ENCODE data around the gene DCAF12.
"Not testable (repeated sequence)": the region's sequence is repeated elsewhere in the genome, so short reads cannot be mapped to it uniquely, and the experiment has no call there.

Gene DCAF12

DNA sequence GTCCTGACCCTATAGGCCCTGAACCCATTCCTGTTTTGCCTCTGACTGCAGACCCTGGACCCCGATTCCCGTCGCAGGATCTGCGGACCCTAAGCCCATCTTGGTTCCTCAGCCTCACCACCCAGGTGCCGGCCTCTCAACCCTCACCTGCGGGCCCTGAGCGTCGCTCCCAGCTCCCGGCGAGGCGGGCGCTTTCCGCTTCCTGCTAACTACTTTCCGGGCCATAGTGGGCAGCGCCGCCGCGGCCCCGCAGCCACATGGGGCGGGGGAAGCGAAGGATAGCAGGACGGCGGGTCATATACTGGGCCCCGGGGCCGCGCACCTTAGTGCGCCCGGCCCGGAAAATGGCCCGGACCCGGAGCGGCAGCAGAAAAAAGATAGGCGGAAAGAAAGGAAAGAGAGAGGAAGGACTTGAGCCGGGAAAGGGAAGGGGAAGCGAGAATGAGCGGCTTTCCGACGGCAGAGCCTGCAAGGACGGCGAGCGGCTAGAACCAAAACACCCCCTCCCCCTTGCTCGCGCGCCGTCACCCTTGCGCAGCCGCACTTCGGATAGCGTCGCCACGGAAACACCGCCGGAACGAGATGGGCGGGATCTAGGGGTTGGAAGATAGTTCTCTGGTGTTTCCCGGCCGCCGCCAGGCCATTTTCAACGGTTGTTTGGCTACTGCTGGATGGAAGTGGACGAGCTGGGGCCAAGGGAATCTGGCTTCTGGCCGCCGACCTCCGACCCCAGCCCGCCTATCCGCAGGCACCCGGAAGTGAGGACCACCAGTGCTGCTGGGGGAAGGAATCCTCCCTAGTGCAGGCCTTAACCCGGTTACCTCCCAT, at the start of gene DCAF12:
Gene DCAF12 (minus strand): TSS at position 492 of the 828 bp plus-strand sequence. CDS start 267 bp downstream, at position 225.
- DNase-seq (ENCODE audit: low read depth), result peak; percentile 80

DNA sequence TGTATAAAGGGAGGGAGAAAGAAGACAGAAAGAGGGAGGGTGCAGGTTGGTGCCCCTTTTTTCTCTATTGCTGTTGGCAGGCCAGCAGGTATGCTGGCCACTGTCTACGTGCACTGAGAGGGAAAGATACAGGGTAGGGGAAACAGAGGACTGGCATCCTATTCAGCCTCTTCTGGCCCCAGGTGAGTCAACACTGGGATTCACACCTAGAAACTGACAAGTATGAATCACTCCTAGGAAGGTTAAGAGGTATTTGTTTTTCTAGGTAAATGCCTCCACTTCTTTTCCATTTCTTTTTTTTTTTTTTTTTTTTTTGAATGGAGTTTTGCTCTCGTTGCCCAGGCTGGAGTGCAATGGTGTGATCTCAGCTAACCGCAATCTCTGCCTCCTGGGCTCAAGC, 49.6 kb upstream of the DCAF12 start:
- DNase-seq (ENCODE audit: low read depth), result no peak

DNA sequence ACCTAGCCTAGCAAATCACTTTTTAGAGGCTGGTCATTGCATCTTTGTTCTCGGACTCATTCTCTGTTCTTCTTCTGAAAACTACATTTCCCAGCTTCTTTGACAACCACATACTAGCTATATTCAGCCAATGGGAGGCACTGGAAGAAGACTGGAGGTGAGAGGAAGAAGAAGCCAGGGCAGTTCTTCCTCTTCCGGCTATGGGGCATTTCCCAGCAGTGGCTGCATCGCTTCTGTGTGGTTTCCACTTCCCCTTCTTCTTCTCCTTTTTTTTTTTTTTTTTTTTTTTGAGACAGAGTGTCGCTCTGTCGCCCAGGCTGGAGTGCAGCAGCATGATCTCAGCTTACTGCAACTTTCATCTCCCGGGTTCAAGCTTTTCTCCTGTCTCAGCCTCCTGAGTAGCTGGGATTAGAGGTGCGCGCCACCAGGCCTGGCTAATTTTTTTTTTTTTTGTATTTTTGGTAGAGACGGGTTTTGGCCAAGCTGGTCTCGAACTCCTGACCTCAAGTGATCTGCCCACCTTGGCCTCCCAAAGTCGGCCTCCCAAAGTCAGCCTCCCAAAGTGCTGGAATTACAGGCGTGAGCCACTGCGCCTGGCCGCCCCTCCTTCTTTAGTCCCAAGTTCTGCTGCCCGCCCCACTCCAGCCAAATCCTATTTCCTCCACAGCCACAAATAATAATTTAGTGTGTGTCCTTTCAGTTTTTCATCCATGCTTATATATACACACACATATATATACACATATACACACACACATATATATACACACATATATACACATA, 45.4 kb upstream of the DCAF12 start:
- DNase-seq (ENCODE audit: low read depth), result no peak

DNA sequence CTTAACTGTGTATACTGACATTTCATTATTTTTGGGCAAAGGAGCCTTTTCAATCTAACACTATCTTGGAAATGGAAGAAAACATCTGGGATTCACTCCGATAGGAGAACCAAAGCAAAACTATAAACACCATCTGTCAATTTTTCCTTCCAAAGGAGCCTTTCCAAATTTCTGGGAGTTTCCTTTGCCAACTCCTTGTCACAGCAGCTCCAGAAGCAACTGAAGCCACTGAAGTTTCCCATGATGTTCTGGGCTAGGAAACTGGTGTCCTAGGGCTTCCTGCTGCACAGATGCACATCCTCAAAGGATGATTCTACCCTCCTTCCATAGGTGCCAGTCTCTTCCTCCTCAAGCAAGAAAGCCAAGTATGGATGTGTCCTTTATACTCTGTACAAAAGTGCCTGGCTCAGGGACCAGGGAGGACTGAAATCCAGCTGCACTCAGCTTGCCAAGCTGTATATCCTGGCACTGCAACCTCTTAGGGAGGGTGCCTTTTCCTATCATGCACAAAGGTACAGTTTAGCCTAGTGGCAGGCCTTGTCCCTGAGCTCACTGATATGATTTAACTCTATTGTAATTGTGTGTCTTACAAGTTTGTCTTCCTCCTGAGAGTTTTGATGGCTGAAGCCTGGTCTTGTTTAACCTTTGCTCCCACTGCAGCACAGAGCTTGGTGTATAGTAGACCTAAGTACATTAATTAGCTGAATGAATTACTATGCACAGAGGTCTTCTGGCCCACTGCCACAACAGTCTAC, 43.9 kb upstream of the DCAF12 start:
- no peak for DNase-seq (ENCODE audit: low read depth)

DNA sequence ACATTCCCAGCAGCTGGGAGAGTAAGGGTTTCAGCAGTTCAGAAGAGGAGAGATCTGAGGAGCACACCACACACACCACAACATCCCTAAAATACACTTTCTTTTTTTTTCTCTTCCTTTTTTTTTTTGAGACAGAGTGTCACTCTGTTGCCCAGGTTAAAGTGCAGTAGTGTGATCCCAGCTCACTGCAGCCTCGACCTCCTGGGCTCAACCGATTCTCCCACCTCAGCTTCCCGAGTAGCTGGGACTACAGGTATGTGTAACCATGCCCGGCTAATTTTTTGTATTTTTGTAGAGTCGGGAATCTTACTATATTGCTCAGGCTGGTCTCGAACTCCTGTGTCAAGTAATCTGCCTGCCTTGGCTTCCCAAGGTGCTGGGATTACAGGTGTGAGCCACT, 42.6 kb upstream of the DCAF12 start:
- no peak for DNase-seq (ENCODE audit: low read depth)

DNA sequence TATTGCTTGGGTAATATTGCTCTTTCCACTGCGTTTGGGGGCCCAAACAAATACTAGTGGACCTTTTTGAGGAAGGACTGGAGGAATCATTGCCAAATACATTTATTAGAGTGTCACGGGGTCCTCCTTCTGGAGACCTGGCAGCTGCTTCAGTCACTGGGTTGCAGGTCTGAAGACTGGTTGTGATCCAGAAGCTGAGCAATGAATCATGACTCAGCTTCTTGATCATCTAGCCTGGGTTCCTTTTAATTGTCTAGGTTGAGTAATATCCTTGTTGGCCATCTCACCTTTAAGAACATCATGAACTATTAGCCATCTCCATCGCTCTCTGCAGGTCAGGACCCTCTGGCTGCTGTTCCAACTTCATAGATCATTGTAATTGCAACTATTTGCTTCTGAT, 36.9 kb upstream of the DCAF12 start:
- no peak for DNase-seq (ENCODE audit: low read depth)

DNA sequence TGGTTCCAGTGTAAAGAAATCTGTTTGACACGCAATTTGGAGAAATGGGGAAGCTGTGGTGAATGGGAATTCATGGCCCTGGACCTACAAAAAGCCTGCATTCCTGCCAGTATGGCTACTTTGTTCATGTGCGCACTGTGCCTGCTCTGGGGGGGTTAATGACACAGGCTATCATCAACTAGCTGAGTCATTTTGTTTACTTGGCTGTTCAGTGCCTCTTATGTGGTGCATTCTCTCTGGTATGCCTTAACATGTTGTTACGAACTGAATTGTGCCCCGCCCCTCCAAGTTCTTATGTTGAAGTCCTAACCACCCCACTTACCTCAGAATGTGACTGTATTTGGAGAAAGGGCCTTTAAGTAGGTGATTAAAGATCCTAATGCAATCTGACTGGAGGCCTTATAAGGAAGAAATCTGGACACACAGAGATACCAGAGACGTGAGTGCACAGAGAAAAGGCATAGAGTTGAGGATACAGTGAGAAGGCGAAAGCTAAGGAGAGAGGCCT, 31.9 kb upstream of the DCAF12 start:
- DNase-seq (ENCODE audit: low read depth), result no peak

DNA sequence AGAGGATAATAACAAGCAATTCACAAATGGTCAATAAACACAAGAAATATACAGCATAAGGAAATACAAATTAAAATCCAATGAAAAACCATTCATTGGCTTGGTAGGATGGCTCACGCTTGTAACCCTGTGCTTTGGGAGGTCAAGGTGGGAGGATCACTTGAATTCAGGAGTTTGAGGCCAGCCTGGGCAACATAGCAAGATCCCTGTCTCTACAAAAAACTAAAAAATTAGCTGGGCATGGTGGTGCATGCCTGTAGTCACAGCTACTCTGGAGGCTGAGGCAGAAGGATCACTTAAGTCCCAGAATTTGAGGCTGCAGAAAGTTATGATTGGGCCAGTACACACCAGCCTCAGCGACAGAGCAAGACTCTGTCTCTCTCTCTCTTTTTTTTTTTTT, 31.4 kb upstream of the DCAF12 start:
- DNase-seq (ENCODE audit: low read depth), result no peak

DNA sequence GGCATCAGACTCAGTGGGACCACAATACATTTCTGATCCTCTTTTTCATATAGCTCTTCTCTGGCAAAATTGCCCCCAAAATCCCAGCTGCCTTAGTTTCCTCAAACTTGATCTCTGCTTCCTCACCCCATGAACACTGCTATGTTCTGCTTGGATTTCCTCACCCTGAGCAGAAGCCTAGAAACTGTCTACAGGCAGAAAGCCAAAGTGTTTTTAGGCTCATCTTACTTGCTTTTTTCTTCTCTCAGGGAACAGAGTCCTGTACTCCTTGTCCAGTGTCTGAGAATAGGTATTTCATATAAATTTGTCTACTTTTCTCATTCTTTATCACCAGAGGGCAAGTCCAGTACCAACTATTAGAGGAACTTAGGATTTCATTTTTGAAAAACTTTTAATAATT, 30.8 kb upstream of the DCAF12 start:
- DNase-seq (ENCODE audit: low read depth), result no peak

DNA sequence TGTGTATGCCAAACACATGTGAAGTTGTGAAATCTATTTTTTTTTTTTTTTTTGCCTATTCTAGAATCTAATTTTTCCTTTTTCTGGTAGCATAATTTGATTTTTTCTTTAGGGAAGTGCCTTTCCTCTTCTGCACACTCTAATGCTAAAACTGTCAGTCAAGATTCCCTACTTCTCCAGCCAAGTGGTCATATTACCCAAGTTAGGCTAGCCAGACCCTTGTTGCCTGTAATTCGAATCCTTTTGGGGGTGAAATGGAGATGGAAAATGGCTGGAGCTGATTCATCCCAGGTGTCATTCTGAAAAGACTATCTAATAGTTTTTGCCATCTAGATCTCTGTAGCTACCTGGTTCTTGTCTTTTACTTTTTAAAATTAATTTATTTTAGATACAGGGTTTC, 27.6 kb upstream of the DCAF12 start:
- no peak for DNase-seq (ENCODE audit: low read depth)

DNA sequence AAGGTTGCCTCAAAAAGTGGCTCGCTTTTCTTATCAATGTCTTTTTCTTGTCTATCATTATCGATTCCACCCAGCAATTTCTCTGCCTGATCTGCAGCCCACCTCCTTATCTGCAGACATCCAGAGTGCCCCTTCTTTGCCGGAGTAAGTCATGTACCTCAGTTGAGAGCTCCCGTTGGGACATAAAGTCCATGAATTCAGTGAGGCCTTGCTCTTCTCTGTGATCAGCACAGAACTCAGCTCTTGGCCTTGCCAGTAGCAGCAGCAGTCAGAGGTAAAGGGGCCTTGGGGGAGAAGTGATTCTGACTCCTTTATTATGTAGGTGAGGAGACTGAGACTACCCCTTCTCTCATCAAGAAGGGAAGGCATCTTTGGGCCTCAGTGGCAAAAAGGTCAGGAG, 24.9 kb upstream of the DCAF12 start:
- DNase-seq (ENCODE audit: low read depth), result no peak

DNA sequence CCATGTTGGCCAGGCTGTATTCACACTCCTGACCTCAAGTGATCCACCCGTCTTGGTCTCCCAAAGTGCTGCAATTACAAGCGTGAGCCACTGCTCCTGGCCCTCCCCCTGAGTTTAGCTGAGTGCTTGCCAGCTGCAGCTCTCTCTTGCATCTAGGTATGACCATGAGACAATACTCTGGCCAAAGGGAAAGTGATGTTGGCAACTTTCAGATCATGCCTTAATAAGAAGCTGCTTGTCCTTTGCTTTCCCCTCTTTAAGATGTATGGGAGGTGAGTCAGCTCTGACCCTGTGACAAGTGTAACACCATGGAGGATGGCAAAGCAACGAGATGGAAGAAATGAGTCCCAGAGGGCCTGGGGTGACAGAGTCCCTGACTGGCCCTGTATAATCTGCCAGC, 18.7 kb upstream of the DCAF12 start:
- DNase-seq (ENCODE audit: low read depth), result no peak

DNA sequence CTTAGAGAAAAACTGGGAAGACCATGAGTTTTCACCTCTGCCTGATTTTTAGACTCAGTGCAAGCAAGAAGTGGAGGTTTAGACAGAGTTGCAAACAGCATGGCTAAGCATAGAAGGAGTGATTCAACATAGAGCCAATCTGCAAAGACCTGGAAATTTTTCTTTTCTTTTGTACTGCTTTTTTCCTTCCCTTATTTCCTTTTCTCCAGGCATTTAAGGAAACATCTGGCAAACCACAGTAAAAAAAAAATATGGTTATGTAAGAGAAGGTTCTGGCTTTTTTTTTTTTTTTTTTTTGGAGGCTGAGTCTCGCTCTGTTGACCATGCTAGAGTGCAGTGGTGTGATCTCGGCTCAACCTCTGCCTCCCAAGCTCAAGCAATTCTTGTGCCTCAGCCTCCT, 16.6 kb upstream of the DCAF12 start:
- no peak for DNase-seq (ENCODE audit: low read depth)

DNA sequence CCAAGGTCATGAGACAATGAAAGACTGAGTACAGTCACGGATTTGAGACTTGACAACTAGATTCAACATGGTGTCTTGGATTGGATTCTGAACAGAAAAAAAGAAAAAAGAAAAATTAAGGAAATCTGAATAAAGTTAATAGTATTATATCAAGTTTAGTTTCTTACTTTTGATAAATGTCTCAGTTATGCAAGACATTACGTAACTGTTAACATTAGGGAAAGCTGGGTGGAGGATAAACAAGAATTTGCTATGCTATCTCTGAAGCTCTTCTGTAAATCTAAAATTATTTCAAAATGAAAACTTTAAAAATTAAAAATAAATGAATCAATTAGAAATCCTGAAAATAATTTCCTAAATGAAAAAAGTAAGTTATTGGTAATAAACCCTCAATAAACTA, 14.4 kb upstream of the DCAF12 start:
- DNase-seq (ENCODE audit: low read depth), result no peak

DNA sequence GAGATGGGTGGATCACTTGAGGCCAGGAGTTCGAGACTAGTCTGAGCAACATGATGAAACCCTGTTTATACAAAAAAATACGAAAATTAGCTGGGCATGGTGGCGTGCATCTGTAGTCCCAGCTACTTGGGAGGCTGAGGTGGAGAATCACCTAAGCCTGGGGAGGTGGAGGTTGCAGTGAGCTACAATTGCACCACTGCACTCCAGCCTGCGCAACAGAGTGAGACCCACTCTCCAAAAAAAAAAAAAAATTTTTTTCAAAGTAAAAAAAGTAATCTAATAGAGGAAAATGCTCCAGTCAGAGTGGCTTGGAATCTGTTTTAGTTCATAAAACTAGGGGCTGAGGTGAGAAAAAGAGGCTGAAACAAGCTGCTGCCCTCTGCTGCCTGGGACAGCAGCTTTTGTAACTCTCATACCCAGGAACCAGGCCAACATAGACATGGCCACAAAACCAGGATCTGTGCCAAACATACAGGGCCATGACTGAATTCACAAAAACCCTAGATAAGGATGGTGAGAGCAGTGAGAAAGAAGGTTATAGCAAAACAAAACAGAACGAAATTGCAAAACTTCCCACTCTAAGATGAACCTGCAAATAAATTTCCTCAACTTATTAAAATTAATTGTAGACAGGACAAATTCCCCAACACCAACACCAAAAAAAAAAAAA, 13.1 kb upstream of the DCAF12 start:
- DNase-seq (ENCODE audit: low read depth), result no peak

DNA sequence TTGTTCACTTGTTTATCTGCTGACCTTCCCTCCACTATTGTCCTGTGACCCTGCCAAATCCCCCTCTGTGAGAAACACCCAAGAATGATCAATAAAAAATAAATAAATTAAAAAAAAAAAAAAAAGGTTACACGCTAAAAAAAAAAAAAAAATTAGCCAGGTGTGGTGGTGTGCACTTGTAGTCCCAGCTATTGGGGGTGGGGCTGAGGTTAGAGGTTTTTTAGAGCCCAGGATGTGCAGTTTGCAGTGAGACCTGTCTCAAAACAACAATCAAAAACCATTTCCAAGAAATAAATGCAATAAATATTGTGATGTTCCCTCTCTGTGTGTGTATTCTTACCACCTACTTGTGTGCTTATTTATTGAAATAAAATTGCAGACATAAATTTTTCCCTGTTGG, 12.1 kb upstream of the DCAF12 start:
- not testable (repeated sequence) for DNase-seq (ENCODE audit: low read depth)

DNA sequence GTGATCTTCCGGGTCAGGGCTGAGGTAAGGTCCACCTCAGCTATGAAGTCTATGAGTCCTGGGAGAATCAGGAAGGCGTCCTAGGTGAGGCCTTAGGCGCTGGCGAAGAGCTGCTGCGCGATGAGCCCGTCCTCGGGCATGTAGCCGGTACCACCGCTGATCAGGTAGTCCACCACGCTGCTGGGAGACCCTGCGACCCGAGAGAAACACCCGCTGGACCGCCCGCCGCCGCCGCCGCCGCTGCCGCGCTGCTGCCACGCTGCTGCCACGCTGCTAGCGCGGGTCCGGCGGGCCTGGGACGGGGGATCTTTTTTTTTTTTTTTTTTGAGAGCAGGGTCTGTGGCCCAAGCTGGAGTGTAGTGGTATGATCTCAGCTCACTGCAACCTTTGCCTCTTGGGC, 8.0 kb upstream of the DCAF12 start:
- DNase-seq (ENCODE audit: low read depth), result no peak

DNA sequence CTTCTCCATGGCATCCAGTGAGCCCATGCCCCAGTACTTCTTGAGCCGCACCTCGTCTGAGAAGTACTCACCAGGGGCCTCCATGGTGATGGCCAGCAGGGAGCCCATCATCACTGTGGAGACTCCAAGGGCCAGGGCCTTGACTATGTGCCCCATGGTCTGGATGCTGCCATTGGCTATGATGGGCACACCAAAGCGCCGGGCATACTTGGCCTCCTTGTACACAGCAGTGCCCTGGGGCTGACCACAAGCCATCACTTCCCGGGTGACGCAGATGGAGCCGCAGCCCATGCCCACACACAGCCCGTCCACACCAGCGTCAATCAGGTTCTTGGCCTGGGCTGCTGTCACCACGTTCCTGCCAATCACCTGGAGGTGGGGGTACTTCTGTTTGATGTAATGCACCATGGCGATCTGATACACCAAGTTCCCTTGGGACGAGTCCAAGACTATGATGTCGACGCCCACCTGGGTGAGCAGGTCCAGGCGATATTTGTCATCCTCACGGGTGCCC, 7.0 kb upstream of the DCAF12 start:
- DNase-seq (ENCODE audit: low read depth), result no peak

DNA sequence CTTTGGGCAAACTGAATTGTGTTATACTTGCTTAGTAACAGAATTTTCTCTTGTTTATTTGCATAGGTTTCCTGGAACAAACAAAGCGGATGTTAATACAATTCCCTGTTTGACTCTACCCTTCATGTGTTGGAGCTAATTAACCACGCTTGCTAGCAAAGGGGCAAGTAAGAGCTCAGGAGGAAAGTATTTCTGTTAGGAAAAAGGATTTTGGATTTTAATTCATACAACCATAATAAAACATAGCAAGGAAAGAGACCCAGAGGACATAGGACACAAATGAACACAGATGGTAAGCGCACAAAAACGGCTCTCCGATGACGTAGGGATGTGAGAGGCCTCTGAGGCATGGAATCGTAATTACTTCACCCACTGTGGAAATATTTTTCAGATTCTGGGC, 5.1 kb upstream of the DCAF12 start:
- no peak for DNase-seq (ENCODE audit: low read depth)

DNA sequence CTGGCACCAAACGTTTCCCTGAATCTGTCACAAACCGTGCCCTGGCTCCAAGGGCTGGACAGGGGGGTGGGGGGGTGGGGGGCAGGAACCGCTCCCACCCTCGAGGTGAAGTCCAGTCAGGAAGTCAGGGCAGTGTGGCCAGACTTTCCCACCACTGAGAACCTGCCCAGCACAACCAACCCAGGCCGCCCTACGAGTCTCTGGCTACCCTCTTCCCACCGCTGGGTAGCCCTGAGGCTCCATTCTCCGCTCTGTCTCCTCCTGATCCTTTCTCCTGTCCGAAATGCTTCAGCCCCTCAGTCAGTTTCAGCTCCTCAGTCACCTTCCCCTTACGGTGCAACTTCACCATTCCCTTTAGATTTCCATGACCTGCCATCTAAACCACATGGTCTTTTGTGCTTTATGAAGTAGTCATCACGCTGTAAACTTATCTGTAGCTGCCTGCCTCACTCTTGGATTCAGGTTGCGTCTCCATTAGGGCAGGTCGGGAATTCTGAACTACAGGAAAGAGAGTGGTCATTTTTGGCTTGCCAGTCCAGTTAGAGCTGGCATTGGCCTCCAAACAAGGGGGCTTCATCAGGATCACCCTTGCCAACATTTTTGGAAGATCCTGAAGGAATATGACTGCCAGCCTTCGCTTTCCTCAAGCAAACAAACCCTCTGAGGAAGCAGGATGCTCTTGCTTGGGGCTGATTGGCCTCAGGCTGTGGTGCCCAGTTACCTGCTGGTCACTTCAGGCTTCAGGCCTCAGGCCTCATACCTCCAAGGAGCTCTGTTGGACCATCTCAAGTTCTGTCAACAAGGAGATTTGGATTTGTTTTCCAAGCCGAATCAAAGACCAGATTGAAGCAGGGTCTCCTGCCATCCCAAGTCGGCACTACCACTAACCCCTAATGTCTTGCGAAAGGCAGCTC, 794 bp upstream of the DCAF12 start:
- no peak for DNase-seq (ENCODE audit: low read depth)
